Globus pallidus (tissue), 1 donor: ENCODE measurements around the gene PRM3.

ENCODE experiments used
- DNase-seq: peaks from one replicate; pipeline ENCODE4 v3.0.0-alpha.2; 2015; ENCODE audit warnings: low spot score

The PRM3 gene, protein sequence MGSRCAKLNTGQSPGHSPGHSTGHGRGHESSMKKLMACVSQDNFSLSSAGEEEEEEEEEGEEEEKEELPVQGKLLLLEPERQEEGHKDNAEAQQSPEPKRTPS

DNA sequence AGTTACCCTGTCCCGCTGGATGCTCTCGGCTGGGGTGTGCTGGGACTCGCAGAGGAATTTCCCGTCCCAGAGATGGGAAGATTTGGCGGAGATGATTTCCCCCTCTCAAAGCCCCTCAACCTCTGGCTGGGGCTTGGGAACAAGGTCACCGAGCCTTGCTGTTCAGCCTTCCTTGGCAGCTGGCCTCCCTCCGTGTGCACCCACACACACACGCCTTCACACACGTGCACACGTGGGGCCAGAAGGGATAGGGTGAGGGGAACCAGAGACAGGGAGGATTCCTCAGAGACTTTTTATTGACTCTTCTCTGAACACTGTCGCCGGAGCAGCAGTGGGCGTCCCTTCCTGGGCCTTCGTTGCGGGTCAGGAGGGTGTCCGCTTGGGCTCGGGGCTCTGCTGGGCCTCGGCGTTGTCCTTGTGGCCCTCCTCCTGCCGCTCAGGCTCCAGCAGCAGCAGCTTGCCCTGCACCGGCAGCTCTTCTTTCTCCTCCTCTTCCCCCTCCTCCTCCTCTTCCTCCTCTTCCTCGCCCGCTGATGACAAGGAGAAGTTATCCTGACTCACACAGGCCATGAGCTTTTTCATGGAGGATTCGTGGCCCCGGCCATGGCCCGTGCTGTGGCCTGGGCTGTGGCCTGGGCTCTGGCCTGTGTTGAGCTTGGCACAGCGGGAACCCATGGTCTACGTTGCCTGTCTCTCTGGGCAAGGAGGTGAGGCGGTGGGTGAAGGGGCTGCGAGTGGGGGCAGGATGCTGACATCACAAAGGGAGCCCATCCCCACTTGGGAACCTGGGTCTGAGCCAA lies at the start of gene PRM3:
PRM3 (minus strand) TSS at position 709 of the 800 bp plus-strand sequence; CDS start at position 675, 34 bp downstream.
- DNase-seq, result no peak

DNA sequence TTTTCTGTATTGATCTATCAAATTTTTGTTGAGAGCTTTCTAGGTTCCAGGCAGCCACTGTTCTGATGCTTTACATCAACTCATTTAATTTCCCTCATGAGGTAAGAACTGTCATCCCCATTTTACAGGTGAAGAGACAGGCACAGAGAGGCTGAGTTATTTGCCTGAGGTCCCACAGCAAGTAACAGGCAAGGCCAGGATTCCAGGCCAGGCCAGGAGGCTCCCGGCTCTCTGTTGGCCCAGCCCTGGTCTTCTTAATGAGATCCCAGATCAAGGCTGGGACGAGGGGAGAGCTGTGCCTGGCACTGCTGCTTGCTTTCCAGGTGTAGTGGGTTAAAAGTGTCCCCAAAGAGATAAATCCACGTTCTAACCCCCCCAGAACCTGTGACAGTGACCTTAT lies 49.4 kb upstream of the PRM3 start:
- no peak for DNase-seq

DNA sequence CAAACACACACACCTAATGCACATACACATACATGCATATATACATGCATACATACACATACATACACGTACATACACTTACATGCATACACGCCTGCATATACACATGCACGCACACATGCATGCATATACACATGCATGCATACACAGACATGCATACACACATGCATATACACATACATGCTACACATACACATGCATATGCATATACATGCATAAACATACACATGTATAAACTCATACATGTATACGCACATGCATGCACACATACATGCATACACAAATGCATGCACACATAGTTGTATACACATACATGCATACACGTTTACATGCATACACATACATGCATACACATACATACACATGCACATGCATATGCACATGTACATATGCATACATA lies 48.2 kb upstream of the PRM3 start:
- no peak for DNase-seq

DNA sequence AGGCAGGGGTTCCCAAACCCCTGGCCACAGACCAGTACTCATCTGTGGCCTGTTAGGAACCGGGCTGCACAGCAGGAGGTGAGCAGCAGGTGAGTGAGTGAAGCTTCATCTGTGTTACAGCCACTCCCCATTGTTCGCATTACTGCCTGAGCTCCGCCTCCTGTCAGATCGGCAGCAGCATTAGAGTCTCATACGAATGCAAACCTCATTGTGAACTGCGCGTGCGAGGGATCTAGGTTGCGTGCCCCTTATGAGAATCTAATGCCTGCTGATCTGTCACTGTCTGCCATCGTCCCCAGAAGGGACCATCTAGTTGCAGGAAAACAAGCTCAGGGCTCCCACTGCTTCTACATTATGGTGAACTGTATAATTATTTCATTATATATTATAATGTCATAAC lies 46.7 kb upstream of the PRM3 start:
- DNase-seq, result no peak

DNA sequence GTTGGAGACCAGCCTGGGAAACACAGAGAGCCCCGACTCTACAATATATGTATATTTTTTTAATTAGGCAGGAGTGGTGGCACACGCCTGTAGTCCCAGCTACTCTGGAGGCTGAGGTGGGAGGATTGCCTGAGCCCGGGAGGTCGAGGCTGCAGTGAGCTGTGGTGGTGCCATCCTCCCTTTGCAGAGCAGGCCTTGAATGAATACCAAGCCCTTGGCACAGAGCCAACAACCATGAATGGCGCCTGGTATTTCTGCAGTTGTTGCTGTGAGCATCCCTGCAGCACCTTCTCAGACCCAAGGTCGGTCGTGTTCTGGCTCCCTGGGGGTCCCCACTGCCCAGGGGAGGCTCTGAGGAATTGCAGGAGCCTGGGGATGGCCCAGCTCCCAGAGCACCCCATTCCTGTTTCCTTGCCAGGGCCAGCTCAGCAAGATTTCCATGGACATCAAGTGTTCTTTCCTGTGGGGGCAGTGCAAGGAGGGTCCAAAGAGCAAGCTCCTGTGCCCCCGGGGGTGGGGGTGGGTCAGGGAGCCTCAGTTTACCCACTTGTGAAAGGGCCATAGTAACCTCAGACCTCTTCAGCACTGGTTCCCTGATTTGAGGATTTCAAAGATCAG lies 46.2 kb upstream of the PRM3 start:
- no peak for DNase-seq

DNA sequence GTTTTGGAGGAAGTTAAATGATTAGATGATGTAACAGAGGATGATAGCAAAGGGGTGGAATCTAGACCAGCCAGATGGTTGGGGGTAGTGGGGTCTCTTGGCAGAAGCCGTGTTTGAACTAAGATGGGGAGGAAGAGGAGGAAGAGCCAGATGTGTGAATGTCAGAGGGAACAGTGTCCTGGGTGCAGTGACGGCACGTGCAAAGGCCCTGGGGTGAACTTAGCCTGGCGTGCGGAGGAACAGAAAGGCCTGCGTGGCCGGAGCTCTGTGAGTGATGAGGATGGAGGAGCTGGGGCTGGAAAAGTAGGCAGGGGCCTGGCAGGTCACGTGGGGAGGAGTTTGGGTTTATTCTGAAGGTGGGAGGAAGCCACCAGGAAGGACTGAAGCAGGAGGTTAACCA lies 45.4 kb upstream of the PRM3 start:
- DNase-seq, result no peak

DNA sequence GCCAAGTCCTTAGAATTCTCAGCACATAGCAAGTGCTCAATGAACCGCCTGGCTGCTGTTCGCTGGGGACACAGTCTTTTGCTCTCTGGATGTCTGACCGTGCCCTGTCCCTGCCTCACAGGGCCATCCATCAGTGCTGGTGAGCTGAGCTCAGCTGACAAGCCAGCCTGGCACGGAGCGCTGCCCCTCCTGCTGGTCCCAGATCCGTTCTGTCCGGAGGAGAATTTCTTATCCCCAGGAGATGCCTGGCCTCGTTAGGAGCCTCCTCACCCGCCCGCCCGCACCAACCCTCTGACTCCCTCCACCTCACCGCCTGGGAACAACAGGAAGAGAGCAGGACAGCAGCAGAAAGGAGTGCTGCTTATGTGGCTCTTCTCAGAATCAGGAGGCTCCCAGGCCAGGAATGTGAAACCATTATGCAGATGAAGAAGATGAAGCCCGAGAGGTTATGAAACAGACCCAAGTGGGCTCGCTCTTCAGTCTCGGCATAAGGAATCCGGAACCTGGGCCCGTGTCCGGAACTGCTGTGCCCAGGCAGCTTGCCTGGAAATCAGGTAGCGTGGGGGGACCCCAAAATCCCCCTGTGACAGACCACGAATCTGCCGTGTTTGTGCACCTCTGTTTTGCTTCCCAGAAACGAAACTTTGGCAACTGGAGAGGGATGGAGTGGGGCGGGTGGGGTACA lies 43.0 kb upstream of the PRM3 start:
- no peak for DNase-seq

DNA sequence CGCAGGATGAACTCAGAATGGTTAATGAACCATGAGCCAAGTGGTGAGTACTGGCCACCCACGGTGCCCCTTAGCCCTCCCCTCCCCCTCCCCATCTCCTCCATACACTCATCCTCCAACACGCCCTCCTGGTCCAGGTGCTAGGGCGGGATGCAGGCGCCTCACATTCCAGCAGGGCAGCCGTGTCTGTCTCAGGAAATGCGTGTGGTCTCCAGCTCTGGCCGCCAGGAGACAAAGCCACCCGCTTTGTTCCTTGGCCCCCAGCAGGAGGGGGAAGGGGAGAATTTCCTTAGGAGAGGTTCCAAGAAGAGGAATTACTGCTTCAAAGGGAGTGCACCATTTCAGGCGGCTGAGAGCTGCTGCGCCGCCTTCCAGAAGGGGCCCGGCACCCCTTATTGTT lies 42.1 kb upstream of the PRM3 start:
- no peak for DNase-seq

DNA sequence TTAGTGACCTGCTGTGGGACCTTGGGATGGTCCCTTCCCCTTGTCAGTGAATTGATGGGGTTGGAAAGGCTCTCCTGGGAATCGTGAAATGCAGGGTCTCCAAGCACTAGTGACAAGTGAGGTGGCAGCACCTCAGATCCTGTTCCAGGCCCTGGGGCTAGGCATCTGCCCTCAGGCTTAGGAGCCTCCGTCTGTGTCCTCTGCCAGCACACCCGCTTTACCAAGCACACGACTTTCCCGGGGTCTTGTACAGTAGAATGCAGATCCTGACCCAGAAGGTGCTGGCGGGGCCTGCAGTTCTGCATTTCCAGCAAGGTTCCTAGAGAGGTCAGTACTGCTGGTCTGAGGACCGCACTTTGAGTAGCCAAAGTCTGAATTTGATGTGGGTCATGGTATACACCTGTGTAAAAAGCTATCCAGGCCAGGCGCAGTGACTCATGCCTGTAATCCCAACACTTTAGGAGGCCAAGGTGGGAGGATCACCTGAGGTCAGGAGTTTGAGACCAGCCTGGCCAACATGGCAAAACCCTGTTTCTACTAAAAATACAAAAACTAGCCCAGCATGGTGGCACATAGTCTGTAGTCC lies 41.0 kb upstream of the PRM3 start:
- DNase-seq, result no peak

DNA sequence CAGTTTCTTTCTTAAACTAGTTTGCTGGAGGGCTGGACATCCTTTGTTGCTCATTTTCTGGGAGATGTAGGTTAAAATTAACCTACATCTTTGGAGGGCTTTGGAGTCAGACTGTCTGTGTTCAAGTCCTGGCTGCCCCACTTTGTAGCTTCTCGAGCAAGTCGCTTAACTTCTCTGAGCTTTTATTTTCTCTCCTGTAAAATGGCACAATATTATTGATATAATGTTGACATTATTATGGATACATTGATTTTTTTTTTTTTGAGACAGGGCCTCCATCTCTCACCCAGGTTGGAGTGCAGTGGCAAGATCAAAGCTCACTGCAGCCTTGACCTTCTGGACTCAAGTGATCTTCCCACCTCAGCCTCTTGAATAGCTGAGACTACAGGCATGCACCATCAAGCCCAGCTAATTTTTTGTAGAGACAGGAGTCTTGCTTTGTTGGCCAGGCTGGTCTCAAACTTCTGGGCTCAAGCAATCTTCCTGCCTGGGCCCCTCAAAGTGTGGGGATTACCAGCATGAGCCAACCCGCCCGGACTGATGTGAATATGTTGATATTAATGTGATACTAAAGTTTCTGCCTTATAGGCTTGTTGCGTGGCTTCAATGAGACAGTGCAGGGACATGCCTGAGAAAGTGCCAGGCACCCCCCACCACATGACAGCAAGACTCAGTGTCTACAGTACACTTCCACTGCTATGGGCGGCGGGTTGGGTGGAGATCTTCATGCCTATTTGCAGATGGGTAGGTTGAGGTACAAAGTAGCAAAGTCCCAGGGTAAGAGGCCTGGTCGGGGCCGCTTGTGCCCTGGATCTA lies 40.3 kb upstream of the PRM3 start:
- no peak for DNase-seq

DNA sequence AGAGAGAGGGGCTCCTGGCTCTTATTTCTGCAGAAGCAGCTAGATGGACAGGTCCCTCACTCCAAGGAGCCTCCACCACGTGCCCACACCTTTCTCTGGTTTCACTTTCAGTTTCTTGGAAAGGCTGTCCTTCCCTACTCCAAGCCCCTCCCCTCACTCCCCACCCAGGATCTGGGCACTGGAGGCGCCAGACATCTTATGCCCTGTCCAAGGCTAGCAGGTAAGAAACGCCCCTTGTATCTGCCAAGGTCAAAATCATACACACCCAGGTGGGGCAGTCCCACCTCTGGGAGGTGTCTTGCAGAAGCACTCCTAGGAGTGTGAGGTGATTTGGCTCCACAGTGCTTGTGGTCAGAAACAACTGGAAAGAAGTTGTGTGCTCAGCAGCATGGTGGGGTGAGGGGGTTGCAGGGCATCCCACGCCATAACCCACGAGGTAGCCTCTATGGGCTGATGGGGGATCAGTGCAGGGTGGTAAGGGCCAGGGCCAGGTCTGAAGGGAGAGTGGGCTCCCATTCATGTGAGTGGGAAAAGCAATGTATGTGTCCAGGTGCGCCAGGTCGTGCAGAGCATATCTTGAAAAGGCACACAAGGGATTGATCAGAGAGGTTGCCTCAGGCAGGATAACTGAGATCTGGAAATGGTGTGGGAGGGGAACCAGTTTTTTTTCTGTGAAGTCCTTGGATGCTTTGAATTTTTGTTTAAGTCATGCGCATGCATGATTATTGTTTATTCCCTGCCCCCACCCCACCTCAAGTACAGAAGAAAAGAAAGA lies 39.5 kb upstream of the PRM3 start:
- no peak for DNase-seq

DNA sequence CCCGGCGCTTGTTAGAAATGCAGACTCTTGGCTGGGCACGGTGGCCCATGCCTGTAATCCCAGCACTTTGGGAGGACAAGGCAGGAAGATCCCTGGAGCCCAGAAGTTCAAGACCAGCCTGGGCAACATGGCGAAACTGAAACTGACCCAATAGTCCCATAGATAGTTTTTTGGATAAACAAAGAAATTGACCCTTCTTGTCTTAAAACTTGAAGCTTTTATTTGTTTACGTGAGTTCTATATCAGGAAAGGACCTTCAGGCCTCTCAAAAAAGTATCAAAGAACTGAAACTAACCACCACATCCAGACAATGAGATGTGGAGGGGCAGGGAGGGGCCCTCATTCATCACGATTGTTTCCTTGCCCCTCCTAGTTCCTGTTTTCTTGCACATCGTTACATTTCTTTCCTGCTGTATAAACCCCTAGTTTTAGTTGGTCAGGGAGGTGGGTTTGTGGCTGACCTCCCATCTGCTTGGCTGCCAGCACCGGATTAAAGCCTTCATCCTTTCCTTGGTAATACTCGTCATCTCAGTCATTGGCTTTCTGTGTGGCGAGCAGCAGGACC lies 37.6 kb upstream of the PRM3 start:
- DNase-seq, result no peak

DNA sequence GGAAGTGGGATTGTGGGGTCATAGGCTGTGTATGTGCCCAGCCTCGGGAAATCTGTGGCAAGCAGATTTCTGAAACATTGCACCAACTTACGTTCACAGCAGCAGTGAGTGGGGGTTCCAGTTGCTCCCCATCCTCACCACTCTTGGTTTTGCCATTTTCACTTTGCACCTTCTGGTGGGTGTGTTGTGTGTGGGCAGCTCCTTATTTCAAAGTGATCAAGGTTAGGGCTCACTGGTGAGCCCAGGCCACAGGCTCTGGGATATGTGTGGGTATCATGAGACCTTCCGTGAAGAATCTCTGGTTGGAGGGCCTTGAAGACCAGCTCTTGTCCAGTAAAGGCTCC lies 37.2 kb upstream of the PRM3 start:
- no peak for DNase-seq

DNA sequence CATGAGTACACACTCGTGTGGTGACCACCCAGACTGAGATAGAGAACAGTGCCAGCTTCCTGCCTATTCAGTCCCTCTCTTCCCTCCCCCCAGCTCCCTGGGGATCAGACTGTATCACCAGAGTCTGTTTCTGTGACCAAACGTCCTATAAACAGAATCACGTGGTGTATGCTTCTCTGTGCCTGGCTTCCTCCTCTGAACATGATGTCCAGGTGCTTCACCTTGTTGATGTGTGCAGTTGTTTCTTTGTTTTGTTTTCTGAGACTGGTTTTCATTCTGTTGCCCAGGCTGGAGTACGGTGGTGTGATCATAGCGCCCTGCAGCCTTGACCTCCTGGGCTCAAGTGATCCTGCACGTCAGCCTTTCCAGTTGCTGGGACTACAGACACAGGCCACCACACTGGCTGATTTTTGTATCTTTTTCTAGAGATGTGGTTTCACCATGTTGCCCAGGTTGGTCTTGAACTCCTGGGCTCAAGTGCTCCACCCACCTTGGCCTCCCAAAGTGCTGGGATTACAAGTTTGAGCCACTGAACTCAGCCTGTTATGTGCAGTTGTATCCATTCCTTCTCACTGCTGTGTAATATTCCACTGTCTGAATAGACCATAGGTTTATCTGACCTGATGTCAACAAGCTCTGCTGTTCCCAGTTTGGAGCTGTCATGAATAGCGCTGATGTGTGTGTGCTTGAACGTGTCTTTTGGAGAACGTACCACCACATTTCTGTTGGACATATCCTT lies 36.6 kb upstream of the PRM3 start:
- DNase-seq, result no peak

DNA sequence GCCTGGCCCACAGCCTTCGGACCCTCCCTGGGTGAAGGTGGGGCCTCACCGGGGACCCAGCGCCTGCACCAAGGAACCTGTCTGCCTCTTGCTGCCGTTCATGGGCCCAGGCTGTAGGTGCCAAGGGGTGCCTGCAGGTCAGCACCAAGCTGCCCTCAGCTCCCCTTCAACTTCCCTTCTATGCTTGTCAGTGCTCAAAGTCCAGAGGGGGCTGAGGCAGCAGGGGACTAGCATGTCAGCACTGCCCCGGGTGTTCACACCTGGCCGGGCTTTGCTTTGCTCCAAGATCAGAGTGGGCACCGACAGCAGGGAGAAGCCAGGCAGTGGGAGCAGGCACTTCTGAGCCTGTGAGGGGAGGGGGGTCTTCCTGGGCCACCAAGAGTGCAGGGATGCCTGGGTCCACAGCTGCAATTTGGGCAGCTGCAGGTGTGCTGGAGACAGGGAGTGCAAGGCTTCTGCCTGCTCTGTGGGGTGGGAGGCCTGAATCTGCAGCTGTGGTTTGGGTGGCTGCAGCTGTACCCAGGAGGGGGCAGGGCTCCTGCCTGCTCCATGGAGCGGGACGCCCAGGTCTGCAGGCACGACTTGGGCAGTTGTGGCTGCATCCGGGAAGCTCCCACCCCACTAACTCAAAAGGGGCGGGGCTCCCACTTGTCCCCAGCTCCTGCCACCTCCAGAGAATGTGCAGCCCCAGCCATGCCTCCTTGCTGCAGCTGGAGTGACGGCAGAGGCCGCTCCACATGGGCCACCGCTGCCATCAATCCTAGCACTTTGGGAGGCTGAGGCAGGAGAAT lies 35.3 kb upstream of the PRM3 start:
- DNase-seq, result no peak

DNA sequence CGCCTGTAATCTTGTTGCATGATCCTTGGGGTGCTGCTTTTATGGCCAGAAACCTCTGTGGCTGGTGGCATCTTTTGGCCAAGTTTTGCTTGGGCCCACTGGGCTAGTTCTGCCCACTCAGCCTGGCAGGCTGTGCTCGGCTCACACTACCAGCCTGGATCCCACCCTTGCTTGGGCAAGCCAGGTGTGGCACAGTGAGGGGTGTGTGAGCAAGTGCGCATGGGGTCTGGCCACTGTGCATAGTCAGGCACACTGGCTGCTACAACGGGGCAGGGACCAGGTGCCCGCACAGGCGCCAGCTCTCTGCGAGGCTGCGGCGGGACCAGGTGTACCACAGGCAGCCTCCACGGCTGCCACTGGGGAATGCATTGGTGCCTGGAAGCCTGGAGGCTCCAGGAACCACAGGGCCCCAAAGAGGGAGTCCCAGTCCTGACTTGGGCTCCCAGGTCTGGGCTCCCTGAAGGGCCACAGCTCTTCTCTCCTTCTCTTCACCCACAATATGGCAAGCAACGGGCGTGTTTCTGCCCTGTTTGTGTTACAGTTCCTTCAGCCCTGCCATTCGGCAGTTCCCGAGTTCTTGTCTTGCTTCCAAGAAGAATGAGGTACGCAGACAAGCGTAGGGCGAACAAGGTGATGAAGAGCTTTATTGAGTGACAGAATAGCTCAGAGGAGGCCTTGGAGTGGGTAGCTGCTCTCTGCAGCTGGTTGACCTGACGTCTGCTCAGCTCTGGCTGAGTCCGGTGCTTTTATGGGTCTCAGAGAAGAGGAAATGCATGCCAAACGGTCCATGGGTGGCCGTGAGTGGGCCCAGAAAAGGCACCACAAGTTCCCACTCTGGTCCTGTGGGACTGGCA lies 34.4 kb upstream of the PRM3 start:
- DNase-seq, result no peak

DNA sequence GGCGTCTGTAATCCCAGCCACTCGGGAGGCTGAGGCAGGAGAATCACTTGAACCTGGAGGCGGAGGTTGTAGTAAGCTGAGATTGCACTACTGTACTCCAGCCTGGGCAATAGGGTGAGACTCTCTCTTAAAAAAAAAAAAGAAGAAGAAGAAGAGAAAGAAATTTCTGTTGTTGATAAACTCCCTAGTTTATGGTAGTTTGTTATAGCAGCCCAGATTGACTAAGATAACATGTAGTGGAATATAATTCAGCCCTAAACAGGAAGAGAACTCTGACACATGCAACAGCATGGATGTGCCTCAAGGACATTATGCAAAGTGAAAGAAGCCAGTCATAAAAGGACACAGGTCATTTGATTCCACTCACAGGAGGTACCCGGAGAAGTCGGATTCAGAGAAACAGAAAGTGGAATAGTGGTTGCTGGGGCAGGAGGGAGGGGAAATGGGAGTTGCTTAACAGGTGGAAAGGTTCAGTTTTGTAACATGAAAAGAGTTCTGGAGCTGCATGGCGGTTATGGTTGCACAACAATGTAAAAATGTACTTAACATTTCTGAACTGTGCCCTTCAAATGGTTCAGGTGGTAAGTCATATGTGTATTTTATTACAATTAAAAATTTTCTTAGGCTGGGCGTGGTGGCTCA lies 33.7 kb upstream of the PRM3 start:
- no peak for DNase-seq

DNA sequence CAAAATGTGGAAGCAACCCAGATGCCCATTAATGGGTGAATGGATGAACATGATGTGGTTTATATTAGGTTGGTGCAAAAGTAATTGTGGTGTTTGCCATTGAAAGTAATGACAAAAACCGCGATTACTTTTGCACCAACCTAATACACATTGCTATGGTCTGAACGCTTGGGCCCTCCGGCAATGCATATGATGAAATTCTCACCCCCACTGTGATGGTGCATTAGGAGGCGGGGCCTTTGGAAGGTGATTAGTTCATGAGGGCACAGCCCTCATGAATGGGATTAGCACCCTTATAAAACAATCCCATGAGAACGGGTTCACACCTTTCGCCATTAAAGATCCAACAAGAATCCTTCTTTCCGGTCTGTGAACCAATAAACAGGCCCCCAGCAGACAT lies 33.0 kb upstream of the PRM3 start:
- DNase-seq, result no peak
